Hippocampal formation (tissue), 2 donors: ENCODE data around the gene ZNF234.
"Not testable (repeated sequence)": the region's sequence is repeated elsewhere in the genome, so short reads cannot be mapped to it uniquely, and the experiment has no call there.

Source experiments
- DNase-seq, 2 donors: peaks; one replicate each; lab custom pipeline; 2025; lab: John Stamatoyannopoulos, UW

Gene ZNF234

DNA sequence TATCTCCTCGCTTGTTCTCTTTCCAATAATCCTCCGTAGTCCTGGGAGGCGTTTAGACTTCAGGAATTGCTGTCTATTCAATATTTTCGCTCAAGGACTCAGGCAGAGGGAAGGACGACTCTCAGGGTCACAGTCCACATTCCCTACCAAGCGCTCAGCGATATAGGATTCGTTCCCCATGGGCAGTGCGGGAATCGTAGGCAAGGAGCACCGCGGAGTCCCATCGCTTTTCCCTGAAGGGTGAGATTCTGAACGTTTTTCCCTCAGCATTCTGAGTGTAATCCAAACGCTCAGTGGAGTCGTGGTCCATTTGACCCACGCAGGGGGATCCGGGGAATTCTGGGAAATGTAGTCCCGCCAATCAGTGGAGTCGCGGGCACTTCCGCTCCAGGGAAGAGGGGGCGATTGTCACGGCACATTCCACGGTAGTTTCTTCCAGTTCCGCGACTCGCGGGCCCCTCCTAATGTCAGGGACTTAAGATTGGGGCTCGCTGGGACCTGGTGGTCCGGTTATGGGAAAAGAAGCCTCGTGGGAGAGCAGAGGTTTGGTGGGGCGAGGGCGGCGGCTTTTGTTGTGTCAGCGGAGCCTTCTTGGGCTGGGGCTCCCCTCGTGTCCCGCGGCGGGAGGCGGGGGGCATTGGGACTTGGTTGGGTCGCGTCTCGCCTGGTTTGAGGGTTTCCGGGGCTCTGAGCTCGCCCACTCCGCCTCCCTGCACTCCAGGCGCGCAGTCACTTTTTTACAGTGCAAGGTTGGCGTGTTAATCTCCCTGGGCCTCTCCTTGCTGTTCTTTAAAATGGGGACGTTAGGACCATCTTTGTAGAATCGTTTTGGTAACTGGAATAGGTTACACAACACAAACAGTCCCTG lies at the start of gene ZNF234:
Gene ZNF234 (plus strand): TSS at position 364 of the 868 bp plus-strand sequence. CDS start 3,079 bp downstream, outside the sequence.
- DNase-seq = peak; percentile 67 to 85

DNA sequence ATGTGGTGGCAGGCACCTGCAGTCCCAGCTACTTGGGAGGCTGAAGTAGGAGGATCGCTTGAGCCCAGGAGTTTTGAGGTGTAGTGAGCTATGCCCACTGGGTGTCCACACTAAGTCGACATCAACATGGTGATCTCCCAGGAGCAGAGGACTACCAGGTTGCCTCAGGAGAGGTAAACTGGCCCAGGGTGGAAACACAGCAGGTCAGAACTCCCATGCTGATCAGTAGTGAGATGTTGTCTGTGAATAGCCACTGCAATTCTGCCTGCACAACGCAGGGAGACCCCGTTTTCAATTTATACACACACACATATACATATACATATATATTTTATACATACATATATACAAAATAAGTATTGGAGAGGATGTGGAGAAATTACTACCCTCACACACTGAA lies 49.2 kb upstream of the ZNF234 start:
- DNase-seq = no peak

DNA sequence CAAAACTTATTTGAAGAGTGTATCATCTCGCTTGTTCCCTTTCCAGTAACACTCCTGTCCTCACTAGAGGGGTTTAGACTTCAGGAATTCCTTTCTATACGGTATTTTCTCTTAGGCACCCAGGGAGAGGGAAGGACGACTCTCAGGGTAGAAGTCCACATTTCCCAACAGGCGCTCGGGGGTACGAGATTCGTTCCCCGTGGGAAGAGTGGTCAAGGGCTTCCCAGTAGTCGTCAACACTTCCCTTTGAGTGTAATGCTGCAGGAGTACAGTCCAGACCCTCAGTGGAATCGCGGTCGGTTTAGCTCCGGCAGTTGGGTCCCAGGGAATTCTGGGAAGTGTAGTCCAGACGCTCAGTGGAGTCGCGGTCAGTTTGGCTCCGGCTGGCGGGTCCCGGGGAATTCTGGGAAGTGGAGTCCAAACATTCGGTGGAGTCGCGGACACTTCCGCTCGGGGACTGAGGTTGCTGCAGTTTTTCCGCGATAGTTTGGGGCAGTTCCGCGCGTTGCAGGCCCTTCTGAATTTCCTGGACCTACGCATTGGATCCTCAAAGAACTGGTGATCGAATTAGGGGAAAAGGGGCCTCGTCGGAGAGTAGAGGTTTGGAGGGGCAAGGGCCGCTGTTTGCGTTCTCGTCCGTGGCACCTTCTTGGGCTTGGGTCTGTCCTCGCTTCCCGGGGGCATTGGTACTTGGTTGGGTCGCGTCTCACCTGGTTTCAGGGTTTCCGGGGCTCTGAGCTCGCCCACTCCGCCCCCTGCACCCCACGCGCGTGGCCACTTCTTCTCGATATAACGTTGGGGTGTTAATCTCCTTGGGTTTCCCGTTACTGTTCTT lies 47.2 kb upstream of the ZNF234 start, which contains the start of gene ZNF224:
Gene ZNF224 (plus strand): TSS at position 431 of the 835 bp plus-strand sequence. CDS start 3,513 bp downstream, outside the sequence.
- DNase-seq = peak; percentile 88 to 92

DNA sequence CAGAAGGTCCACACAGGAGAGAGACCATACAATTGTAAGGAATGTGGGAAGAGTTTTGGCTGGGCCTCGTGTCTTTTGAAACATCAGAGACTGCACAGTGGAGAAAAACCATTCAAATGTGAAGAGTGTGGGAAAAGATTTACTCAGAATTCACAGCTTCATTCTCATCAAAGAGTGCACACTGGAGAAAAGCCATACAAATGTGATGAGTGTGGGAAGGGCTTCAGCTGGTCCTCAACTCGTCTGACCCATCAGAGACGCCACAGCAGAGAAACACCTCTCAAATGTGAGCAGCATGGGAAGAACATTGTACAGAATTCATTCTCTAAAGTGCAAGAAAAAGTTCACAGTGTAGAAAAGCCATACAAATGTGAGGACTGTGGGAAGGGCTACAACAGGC lies 33.6 kb upstream of the ZNF234 start:
- no peak for DNase-seq

DNA sequence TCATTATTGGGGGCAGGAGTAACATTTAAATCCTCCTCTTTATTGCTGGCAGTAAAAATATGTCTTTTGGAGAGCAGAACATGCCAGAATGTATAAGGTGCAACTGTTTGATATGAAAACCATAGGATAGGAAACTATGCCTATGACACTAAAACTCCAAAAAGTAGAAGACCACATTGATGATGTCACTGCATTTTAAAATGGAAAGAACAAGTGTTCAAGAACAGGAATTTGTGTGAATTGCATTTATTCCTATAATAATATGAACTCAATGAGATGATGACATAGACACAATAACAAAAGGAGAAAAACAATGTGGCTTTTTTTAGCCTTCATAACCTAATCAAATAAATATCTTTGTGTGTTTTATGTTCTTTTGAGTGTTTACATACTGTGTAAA lies 31.9 kb upstream of the ZNF234 start:
- no peak for DNase-seq

DNA sequence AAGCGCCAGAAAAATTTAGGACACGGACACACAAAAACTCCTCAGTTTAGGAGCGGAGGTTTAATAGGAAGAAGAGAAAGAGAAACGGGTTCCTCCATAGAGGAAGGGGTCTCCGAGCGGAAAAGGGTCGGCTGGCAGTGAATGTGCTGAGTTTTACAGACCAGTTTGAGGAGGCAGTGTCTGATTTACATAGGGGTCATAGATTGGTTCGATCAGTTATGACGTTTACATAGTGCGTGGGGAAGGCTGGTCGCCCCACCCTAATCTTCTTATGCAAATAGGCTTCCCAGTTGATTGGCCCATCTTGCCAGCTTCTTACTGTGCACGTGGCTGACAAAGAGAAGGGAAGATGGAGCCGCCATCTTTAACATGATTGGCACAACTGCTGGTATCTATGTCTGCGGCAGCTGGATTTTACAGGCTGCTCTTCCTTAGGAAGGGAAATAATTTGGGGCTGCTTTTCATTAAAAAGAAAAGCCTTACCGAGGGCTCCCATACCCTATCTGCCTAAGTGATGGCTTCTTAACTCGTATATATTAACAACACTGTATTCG lies 29.4 kb upstream of the ZNF234 start:
- DNase-seq = peak in 1 of 2 donors; percentile 1

DNA sequence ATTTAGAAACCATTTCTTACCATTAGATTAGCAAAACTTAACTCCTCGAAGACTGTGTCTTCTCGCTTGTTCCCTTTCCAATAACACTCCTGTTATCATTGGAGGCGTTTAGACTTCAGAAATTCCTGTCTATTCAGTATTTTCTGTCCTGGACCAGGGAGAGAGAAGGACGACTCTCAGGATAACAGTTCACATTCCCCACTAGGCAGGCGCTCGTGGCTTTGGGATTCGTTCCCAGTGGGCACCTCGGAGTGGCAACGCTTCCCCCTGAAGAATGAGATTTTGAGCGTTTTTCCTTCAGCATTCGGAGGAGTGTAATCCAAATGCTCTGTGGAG lies 28.6 kb upstream of the ZNF234 start:
- no peak for DNase-seq

DNA sequence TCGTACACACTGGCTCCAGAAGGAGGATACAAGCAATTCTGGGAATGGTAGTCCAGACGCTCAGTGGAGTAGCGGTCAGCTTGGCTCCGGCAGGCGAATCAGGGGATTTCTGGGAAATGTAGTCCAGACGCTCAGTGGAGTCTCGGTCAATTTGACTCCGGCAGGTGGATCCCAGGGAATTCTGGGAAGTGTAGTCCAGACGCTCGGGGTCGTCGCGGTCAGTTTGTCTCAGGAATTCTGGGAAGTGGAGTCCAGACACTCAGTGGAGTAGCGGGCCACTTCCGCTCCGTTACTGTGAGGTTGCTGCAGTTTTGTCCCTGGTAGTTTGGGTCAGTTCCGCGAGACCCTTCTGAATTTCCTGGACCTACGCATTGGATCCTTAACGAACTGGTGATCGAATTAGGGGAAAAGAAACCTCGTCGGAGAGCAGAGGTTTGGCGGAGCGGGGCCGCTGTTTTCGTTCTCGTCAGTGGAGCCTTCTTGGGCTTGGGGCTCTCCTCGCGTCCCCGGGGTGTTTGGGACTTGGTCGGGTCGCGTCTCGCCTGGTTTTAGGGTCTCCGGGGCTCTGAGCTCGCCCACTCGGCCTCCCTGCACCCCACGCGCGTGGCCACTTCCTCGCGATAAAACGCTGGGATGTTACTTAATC lies 28.1 kb upstream of the ZNF234 start, which contains the start of gene ZNF225:
Gene ZNF225 (plus strand): TSS at position 262 of the 646 bp plus-strand sequence. CDS start 2,429 bp downstream, outside the sequence.
- peak; percentile 97 to 100 for DNase-seq

DNA sequence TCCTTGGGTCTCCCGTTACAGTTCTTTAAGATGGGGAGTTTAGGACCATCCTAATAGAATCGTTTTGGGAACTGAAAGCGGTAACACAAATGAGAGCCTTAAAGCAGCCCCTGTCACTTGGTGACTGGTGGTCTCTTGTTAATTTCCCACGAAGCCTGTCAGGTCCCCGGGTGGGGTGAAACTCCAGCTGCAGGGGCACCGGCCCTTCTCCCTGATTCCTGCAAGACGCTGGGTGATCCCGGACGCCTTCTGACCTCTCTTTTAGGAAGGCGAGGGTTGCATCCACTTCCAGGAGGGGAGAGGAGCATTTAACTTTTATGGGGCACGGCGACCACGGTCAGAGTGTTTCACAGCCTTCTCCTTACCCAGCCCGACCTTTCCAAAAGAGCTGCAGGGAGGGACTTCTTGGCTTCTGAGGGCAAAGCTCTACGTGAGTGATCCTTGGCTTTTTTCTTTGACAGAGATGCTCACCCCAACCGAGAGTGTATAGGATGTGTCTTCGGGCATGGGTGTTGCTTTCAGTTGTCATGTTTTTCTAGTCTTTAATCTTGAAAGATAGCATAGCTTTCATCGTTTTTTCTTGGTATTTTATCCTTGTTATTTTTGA lies 27.5 kb upstream of the ZNF234 start:
- DNase-seq = no peak

DNA sequence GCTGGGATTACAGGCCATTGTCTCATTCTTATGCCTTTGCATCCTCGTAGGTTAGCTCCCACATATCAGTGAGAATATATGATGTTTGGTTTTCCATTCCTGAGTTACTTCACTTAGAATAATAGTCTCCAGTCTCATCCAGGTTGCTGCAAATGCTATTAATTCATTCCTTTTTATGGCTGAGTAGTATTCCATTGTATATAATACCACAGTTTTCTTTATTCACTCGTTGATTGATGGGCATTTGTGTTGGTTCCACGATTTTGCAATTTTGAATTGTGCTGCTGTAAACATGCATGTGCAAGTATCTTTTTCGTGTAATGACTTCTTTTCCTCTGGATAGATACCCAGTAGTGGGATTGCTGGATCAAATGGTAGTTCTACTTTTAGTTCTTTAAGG lies 20.2 kb upstream of the ZNF234 start:
- DNase-seq = not testable (repeated sequence)

DNA sequence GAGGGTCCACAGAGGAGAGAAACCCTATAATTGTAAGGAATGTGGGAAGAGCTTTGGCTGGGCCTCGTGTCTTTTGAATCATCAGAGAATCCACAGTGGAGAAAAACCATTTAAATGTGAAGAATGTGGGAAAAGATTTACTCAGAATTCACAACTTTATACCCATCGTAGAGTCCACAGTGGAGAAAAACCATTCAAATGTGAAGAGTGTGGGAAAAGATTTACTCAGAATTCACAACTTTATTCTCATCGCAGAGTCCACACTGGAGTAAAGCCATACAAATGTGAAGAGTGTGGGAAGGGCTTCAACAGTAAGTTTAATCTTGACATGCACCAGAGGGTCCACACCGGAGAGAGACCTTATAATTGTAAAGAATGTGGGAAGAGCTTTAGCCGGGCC lies 9.4 kb upstream of the ZNF234 start:
- no peak for DNase-seq

DNA sequence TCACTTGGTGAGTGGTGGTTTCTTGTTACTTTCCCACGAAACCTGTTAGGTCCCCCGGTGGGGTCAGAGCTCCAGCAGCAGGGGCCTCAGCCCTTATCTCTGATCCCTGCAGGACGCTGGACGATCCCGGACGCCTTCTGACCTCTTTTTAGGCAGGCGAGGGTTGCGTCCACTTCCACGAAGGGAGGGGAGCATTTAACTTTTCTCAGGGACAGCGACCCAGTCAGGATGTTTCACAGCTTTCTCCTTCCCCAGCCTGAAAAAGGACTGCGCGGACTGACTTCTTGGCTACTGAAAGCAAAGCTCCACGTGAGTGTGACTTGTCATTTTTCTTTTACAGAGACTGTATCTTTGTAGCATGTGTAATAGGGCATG lies 692 bp downstream of the ZNF234 start:
- DNase-seq = no peak

DNA sequence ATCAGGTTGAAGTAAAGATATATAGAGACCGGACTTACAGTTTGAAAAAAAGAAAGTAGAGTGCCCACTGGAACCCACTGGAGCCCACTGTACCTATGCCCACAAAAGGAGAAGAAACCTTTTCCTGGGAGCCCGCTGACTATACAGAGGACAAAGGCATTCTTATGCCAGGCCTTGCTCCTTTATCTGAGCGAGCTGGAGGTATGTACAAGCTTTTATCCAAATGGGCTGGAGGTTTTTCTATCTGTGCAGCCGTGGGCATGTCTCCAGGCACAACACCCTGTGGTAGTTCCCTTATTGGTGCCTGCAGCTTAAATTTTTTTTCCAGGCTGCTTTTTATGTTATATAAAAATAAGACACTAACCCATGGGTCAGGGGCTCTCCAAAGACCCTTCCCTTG lies 8.4 kb downstream of the ZNF234 start:
- no peak for DNase-seq

DNA sequence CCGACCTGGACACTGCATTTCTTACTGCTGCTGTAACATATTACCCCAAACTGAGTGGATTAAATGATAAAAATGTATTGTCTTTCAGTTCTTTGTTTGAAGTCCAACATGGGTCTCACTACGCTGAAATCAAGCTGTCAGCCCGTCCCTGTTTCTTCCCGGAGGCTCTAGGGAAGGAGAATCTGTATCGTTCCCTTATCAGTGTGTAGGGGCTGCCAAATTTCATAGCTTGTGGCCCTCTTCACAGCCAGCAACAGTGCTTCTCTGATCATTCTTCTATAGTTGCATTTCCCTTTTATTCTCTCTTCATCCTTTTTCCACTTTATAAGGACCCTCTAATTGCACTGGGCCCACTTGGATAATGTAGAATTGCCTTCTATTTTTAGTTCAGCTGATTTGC lies 10.1 kb downstream of the ZNF234 start:
- no peak for DNase-seq

DNA sequence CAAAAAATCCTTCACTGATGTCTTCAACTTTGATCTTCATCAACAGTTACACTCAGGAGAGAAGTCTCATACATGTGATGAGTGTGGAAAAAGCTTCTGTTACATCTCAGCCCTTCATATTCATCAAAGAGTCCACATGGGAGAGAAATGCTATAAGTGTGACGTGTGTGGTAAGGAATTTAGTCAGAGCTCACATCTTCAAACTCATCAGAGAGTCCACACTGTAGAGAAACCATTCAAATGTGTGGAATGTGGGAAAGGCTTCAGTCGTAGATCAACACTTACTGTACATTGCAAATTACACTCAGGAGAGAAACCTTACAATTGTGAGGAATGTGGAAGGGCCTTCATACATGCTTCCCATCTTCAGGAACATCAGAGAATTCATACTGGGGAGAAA lies 15.1 kb downstream of the ZNF234 start:
- no peak for DNase-seq

DNA sequence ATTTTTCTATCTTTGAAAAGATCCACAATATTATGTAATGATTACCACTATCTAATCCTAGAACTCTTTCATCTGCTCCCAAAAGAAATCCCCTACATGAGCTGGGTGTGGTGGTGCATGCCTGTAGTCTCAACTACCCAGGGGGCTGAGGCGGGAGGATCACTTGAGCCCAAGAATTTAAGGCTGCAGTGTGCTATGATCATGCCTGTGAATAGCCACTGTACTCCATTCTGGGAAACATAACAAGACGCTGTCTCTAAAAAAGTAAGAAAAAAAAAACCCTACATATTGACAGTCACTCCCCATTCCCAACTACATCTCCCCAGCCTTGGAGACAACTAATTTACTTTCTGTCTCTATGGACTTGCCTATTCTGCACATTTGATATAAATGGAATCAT lies 22.4 kb downstream of the ZNF234 start:
- DNase-seq = no peak

DNA sequence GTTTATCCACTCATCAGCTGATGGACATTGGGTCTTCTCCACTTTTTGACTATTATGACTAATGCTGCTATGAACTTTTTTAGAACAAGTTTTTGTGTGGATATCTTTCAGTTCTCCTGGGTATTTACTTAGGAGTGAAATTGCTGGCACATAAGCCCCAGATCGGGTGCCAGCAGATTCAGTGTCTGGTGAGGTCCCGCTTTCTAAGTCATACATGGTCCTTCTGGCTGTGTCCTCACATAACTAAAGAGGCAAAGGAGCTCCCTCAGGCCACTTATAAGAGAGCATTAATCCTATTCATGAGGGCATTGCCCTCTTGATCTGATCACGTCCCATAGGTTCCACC lies 22.9 kb downstream of the ZNF234 start:
- no peak for DNase-seq

DNA sequence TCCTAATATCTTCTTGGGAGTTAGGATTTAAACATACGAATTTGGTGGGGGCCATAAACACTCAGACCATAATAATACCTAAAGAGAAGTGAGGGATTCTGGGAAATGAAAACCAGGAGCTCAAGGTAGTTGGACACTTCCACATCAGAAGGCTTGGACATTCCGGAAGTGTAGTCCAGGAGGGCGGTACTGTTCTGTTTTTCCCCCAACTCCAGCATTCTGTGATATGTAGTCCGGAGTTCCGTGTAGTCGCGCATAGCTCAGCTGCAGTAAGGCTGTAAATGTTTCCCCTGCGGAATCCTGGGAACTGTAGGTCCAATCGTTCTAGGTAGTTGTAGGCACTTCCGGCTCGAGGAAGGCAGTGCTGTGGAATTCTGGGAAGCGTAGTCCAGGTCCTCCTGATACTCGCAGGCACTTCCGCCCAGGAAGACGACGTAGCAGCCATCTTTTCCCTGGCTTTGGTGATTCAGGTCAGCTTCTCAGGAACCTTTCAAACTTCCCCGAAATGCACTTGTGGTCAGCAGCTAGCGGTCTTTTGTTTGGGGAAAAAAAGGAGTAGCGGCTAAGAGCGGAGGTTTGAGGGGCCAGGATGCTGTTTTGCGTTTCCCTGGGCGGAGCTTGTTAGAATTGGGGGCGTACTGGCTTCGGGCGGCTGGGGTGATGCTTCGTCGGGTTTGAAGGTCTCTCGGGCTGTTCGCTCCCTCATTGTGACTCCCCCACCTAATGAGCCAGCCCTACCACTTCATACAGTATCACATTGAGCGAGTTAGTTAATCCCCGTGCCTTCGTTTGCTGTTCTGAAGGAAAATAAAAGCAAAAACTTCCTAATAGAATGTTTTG lies 23.5 kb downstream of the ZNF234 start, which contains the start of gene ZNF226:
Gene ZNF226 (plus strand): TSS at position 428 of the 840 bp plus-strand sequence. CDS start 4,981 bp downstream, outside the sequence.
- peak; percentile 91 to 99 for DNase-seq

DNA sequence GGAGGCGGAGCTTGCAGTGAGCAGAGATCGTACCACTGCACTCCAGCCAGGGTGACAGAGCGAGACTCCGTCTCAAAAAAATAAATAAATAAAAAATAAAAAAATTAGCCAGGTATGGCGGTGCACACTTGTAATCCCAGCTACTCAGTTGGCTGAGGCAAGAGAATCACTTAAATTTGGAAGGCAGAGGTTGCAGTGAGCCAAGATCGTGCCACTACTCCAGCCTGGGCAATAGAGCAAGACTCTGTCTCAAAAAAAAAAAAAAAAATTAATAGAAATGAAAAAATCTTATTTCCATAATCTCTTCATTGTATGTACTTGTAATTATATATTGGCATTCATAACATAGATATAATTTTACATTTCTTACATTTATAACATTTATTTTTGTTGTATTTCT lies 29.3 kb downstream of the ZNF234 start:
- not testable (repeated sequence) for DNase-seq

DNA sequence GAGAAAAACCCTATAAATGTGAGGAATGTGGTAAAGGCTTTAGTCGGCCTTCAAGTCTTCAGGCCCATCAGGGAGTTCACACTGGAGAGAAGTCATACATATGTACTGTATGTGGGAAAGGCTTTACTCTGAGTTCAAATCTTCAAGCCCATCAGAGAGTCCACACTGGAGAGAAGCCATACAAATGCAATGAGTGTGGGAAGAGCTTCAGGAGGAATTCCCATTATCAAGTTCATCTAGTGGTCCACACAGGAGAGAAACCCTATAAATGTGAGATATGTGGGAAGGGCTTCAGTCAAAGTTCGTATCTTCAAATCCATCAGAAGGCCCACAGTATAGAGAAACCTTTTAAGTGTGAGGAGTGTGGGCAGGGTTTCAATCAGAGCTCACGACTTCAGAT lies 35.2 kb downstream of the ZNF234 start:
- no peak for DNase-seq

DNA sequence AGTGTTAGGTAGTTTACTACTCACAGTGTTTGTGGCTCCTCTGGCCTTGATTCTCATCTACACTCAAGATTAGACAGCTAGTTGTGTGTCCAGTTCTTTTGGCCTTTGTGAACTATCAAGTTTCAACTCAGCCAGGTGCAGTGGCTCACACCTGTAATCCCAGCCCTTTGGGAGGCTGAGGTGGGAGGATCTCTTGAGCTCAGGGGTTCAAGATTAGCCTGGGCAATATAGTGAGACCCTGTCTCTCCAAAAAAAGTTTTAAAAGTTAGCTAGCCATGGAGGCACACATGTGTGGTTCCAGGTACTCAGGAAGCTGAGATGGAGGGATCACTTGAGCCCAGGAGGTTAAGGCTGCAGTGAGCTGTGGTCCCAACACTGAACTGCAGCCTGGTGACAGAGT lies 39.6 kb downstream of the ZNF234 start:
- no peak for DNase-seq
